Peyer's patch (tissue), 4 donors: ENCODE measurements around the gene SMIM1.

Experiments used
- CTCF ChIP-seq, 6 experiments: fragments of 450-650 bp in 4 of 6; fragments of 200-600 bp in 2 of 6; sonication (generic) in 1 of 6; IDR thresholded peaks; one replicate each; pipeline ENCODE4 v1.5.1; 2017 to 2019; ENCODE audit warnings: antibody characterized with exemption in 6 of 6, mild to moderate bottlenecking in 3 of 6, moderate library complexity in 1 of 6
- POLR2A ChIP-seq, 2 donors: fragments of 450-650 bp; IDR thresholded peaks; one replicate each; pipeline ENCODE4 v1.5.1; 2017; ENCODE audit warnings: antibody characterized with exemption in 2 of 2, mild to moderate bottlenecking in 2 of 2, moderate library complexity in 2 of 2

GRCh38 chr1:3733094-3733882 is 39.3 kb upstream of the SMIM1 start:
- TF ChIP-seq CTCF (IDR thresholded peaks at IDR 0.05) (no peak), POLR2A (IDR thresholded peaks at IDR 0.05) (no peak)
